Iris pigment epithelial cell (primary cell): Measurements from ENCODE around the gene TMTC1.

Experiments
- DNase-seq: peaks from one replicate; pipeline ENCODE4 v3.0.0-alpha.2; 2011; ENCODE audit warnings: low read depth

TMTC1 gene

GRCh38 chr12:29614694-29615325 lies 168.9 kb downstream of the TMTC1 start:
- no peak for DNase-seq

DNA sequence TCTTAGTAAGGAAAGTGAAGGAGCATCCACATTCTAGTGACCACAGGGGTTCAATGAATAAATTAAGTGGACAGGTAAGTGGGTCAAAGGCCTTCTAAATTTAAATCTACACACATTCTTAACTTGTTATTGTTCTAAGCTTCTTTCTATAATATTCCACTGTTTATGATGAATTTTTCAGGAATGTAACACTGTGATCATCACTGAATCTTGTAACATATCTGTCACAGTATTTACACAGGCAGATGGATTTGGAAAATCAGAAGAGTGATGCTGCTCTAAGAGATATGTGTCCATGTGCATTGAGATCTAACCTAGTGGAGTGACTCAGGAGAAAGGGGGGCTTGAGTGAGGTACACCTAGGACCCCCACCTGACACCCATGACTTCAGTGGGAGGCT lies 170.8 kb downstream of the TMTC1 start:
- peak; percentile 14 for DNase-seq

DNA sequence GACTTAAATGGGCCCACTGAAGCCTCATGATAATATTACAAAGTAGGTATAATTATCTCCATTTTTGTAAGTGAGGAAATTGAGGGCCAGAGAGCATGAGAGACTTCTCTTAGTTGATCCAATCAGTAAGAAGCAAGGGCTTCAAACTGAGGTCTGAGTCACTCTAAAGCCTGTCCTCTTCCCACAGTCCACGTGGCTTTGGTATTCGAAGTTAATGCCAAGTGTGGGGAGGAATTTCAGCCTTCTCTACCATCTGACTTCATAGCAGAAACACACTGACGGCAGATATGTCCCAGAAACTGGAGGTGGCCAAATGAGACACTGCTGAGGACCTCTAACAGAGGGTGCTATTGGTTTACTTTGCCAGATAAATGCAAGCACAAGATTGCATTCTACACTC lies 171.8 kb downstream of the TMTC1 start:
- DNase-seq = peak; percentile 93

DNA sequence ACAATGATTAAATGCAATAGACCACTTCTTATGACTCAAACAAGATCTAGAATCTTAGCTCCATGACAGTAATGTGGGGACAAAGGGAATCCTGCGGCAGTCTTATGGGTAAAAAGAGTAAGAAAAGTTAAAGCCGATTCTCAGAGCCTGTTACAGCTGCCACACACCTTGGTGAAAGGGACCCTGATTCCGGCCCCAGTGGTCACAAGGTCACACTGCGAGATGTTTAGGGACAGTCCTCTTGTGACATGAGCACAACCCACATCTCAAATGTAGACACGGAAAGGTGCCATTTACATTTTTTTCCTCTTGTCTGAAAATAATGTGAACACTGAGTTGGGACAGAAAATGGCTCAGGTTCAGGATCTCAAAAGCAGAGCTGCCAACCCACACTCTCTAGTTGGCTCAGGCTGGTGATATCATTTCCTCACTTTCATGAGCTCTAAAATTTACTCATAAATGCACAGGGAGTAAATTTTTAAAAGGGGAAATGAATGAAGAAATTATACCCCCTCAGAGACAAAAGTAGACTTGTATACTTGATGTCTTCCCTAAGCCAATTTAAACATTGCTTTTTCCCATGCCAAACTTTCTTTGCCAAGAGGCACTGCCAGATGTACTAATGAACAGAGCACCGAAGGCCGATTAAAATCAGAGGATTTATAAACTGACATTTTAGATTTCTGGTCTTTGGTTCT lies 173.1 kb downstream of the TMTC1 start:
- no peak for DNase-seq

- DNase-seq = peak; percentile 4
Measured at GRCh38 chr12:29609431-29610215, 174.1 kb downstream of the TMTC1 start.

- DNase-seq = no peak
Measured at GRCh38 chr12:29608581-29608980, 175.2 kb downstream of the TMTC1 start.

- peak; percentile 17 for DNase-seq
Measured at GRCh38 chr12:29599381-29599780, 184.4 kb downstream of the TMTC1 start.

DNA sequence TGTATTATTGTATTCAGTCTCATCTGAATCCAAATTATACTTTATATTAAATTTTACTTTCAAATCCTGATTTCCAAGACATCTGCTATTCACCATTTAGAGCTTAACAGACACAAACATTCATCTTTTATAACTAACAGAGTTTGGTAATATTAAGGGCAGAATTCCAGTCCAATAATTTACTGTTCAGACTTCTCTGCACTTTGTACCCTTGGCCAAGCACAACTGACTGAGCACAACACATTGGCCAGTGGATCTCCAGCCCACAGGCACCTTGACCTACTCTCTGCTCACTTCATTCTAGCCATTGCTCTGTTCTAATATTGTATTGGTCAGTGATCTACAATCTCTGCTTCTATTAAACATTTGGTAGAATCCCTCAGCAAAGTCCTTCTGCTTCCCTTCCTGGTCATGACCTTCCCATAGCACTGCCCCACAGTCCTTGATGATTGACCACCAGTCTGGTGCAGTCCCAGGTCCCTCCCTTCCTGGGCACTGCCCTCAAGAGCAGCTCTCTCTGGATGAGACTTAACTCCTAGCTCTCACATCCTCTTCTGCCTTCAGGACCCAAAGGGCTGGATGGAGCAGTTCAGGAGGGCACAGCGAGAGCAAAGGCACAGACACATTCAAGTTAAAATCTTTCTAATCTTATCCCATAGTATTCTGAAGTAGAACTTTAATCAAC lies 188.5 kb downstream of the TMTC1 start:
- DNase-seq = no peak

DNA sequence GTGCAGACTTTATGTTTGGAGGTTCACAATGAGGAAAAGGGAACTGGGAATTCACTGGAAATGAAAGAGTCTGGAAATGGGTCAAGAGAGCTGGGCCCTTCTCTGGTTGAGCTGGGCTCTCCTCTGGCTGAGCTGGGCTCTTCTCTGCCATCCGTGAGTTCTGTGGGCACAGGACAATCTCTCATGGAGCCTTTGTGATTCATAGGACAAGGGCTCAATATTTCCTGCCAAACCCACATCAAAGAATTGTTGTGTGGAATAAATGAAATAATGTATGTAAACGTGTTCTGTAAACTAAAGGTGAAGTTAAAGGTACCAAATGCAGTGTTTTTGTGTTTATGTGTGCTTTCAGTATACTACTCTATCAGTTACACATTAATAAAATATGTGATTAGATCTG lies 190.7 kb downstream of the TMTC1 start:
- no peak for DNase-seq

DNA sequence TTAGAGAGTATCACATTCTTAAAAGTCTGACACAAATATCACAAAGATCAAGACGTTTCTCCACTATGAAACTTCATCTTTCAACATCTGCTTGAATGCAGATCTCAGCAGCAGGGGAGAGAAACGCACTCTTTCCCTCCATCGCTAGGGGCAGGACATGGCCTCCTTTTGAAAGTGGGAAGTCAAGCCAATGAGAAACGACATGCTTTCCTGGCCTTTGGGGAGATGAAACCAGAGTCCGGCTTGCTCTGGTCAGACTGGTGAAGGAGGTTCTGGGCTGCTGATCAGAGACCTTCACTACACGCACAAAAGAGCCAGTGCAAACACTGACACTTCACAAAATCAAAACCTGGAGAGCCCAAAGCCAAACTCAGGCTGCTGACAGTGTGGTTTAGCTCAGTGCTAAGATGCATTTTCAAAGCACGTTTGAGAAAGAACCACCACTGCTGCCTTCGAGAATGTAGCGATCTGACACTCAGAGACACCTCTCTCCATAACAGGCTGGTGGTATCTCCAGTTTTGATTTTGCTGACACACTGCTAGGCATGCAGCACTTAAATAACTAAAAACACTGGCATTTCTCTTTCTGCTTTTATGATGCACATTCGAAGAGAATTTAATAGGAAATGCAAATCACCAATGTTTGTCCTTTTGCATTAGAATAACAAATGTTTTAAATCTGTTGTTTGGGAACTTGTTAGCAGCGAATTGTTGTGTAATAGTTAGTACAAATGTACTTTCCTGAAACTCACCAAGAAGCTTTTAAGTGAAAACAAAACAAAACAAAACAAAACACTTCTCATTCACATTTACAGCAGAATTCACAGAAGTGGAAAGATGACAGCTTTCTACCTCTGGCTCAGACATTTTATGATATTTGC lies 192.4 kb downstream of the TMTC1 start:
- DNase-seq = peak; percentile 56

DNA sequence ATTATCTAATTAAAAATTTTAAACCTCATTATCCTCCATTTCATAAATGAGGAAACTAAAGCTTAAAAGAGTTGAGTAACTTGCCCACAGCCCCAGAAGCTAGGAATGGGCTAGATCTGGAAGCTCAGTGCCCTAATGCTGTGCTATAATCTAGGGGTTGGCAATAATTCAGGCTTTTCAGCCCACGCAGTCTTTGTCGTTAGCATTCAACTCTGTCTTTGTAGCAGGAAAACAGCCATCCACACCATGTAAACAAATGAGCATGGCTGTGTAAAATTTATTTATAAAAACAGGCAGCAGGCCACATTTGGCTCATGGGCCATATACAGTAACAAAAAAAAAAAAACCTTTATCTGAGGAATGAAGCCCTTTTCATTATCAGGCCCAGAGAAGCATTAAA lies 193.9 kb downstream of the TMTC1 start:
- DNase-seq = peak; percentile 19

DNA sequence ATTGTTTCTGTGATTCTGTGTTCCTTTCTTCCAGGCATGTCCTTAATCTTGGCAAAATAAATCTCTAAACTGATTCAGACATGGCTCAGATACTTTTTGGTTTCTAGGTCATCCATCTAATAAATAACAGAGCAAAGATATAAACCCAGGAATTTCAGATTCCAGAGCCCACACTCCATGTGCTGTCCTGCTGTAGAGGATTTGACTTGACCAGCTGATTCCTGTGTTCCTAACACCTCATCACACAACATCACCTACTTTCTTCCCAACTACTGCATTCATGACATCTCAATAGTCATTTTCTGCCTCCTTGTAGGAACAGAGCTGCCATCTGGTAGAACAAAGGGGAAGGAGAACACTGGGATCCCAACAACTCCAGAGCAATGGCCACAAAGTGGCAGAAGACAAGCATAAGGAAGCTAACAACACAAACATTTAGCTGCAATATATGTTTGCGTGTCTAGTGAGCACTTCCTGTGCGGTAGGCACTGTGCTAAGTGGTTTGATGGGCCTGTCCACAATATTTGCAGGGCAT lies 194.4 kb downstream of the TMTC1 start:
- DNase-seq = no peak

DNA sequence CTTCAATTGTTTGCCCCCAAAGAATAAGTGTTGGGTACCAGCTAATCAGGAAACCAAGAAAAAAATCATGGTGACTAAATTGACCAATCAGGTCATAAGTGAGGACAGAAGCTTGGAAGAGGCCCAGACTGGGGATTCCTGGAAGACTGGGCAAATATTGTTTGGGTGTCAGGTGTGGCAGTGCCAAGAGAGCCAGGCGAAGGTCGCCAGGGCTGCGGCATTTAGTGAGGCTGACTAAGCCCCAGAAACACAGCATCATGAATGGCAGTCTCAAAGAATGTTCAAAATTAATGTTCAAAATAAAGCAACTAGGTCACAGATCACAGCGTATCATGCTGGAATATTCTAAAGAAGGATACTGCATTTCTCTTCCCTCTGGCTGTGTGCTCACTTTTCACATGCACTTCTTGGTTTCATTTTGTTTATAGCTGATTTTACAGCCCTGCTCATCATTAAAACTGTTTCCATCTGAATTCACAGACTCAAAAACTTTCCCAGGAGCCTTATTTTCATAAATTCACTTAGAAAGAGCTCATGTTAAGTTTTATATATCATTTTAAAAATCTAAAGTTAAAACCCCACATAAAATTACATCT lies 201.0 kb downstream of the TMTC1 start:
- DNase-seq = peak; percentile 8

DNA sequence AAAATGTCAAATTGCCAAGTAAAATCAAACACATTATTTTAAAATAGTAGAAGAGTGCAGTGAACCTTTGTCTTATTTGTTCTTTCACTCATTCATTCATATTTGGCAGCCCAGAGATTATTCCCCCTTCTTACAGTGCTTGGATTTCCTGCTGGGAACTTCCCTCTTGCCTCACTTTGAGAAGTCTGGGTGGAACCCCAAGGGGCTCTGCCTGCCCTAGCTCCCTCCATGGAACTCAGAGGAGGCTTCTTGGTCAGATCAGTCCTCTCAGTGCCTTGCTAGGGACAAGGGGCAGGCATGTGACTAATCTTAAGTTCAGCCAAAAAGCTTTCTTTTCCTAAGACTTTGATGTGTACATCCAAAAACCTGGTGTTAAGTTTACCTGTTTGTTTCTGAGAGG lies 201.6 kb downstream of the TMTC1 start:
- peak; percentile 44 for DNase-seq

- DNase-seq = peak; percentile 96
Measured at GRCh38 chr12:29581631-29582030, 202.1 kb downstream of the TMTC1 start.

DNA sequence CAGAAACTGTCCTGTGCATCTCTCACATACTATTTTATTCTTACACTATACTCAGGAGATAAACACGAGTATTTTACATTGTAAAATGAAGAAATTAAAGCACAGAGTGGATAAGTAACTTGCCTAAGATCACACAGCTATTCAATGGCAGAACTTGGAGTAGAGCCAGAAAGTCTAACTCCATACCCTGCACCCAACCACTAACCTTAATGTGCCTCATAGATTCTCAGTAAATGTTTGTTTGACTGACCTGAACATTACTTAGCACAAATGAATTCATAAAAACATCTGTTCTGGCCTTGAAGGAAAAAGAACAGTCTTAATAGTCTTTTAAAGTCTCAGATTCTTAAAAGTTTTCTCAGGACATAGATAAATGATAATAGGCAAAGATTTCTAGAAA lies 202.8 kb downstream of the TMTC1 start:
- DNase-seq = peak; percentile 51

GRCh38 chr12:29578731-29579130 lies 205.0 kb downstream of the TMTC1 start:
- DNase-seq = peak; percentile 43

DNA sequence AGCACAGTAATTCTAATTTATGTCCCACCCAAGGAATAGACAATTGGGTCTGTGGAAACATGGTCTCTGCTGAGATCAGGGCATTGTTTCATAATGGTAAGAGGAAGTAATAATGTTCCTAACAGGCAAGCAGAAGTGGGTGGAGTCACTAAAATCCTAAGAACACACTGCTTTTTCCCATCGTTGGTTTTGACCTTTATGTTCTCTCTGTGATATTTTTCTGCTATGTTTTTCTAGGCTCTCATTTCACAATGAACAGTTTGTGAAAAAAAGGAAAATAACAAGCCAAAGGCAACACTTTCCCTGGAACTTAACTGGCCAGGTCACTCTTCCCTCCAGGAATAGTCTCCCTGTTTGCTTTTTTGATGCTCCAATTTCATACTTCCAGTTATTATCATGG lies 205.7 kb downstream of the TMTC1 start:
- DNase-seq = peak; percentile 41

GRCh38 chr12:29574500-29574899 lies 209.2 kb downstream of the TMTC1 start:
- DNase-seq = no peak

GRCh38 chr12:29572938-29573337 lies 210.8 kb downstream of the TMTC1 start:
- peak; percentile 47 for DNase-seq

DNA sequence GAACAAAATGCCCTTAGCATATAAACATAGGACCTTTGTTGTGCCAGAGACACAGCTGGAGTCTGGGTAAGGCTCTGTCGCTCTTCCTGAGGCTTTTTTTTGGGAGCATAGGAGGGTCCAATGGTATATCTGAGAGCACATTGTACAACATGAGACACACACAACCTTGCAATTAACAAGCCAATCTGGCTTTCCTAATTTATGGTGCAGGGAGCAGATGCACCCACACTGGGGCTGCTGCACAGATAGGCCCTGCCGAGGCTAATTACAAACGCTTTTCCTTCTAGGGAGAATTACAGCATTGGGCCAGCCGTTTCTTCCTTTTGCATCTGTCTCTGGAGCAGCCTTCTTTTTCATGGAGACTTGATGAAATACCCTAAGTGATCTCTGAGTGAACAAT lies 211.3 kb downstream of the TMTC1 start:
- no peak for DNase-seq
